Measurements from ENCODE around the gene PKD2L2. TPM values are rescaled to one million over a fixed set of nuclear protein-coding genes. Genes with fewer than 3 reads are reported as not detected.

Gene PKD2L2
- polyA plus RNA-seq, 1 donor (not counting 4 experiments of a cell fraction or from before 2014, with no cell fraction given), result not detected

- dilution Hi-C loops (cut with MboI; ENCODE audit: extremely low pct_ligation_motif_present, low sequenced_read_pairs), result no loop called here
- Histone ChIP-seq H3K79me2 (ENCODE audit: control insufficient read depth, insufficient read depth, low read length) (no peaks in the 10 kb centered on the region), H2AFZ (ENCODE audit: control insufficient read depth, low read length) (no peak overlapping the region), H3K27ac (ENCODE audit: control insufficient read depth, insufficient read depth, low read length) (no peak overlapping the region), H3K4me1 (ENCODE audit: control insufficient read depth, extremely low read depth, insufficient read depth, low read length) (peaks cover 7% of the 10 kb centered on the region), H3K4me3 (ENCODE audit: control insufficient read depth in 2 of 3, extremely low read depth in 1 of 3, insufficient read depth in 2 of 3, low read depth in 1 of 3, low read length in 3 of 3) (no peak overlapping the region), H4K20me1 (ENCODE audit: control insufficient read depth, extremely low read depth, insufficient read depth, low read length) (no peaks in the 10 kb centered on the region), H3K36me3 (ENCODE audit: control insufficient read depth in 2 of 2, extremely low read depth in 1 of 2, insufficient read depth in 2 of 2, low read length in 2 of 2) (no peaks in the 10 kb centered on the region), H3K9ac (ENCODE audit: control insufficient read depth, extremely low read depth, insufficient read depth, low read length) (no peak overlapping the region), H3K9me3 (ENCODE audit: control insufficient read depth, low read depth, low read length) (no peaks in the 10 kb centered on the region), H3K4me2 (ENCODE audit: control insufficient read depth, extremely low read depth, insufficient read depth, low read depth, low read length) (no peak overlapping the region), H3K9me1 (ENCODE audit: control insufficient read depth, extremely low read depth, insufficient read depth, low read length) (no peaks in the 10 kb centered on the region), H3K27me3 (ENCODE audit: control insufficient read depth, extremely low read depth, insufficient read depth, low read length) (no peaks in the 10 kb centered on the region)
- FAIRE-seq (no peak), DNase-seq (ENCODE audit: low read depth, low spot score) (no peak)
- no peak for TF ChIP-seq CTCF (optimal IDR thresholded peaks at IDR 0.05 in 1 of 3, IDR thresholded peaks at IDR 0.05 in 1 of 3, conservative IDR thresholded peaks at IDR 0.05 in 1 of 3; ENCODE audit: extremely low read depth in 1 of 3, insufficient read depth in 2 of 3, low read length in 3 of 3)
- TF ChIP-seq EZH2 (IDR thresholded peaks at IDR 0.05; ENCODE audit: low read length), result no peak
Observed at GRCh38 chr5:137921931-137922330, 32.7 kb downstream of the PKD2L2 start.

- Histone ChIP-seq H3K27me3 (ENCODE audit: control insufficient read depth, extremely low read depth, insufficient read depth, low read length) (no peaks in the 10 kb centered on the region), H3K9ac (ENCODE audit: control insufficient read depth, extremely low read depth, insufficient read depth, low read length) (no peak overlapping the region), H3K4me2 (ENCODE audit: control insufficient read depth, extremely low read depth, insufficient read depth, low read depth, low read length) (no peak overlapping the region), H3K9me1 (ENCODE audit: control insufficient read depth, extremely low read depth, insufficient read depth, low read length) (no peaks in the 10 kb centered on the region), H3K79me2 (ENCODE audit: control insufficient read depth, insufficient read depth, low read length) (no peaks in the 10 kb centered on the region), H4K20me1 (ENCODE audit: control insufficient read depth, extremely low read depth, insufficient read depth, low read length) (no peaks in the 10 kb centered on the region), H3K4me3 (ENCODE audit: control insufficient read depth in 2 of 3, extremely low read depth in 1 of 3, insufficient read depth in 2 of 3, low read depth in 1 of 3, low read length in 3 of 3) (no peak overlapping the region), H3K9me3 (ENCODE audit: control insufficient read depth, low read depth, low read length) (no peaks in the 10 kb centered on the region), H3K27ac (ENCODE audit: control insufficient read depth, insufficient read depth, low read length) (no peak overlapping the region), H3K4me1 (ENCODE audit: control insufficient read depth, extremely low read depth, insufficient read depth, low read length) (peaks cover 7% of the 10 kb centered on the region), H3K36me3 (ENCODE audit: control insufficient read depth in 2 of 2, extremely low read depth in 1 of 2, insufficient read depth in 2 of 2, low read length in 2 of 2) (peaks cover 0 to 3% of the 10 kb centered on the region in 2 experiments), H2AFZ (ENCODE audit: control insufficient read depth, low read length) (no peak overlapping the region)
- TF ChIP-seq CTCF (optimal IDR thresholded peaks at IDR 0.05 in 1 of 3, IDR thresholded peaks at IDR 0.05 in 1 of 3, conservative IDR thresholded peaks at IDR 0.05 in 1 of 3; ENCODE audit: extremely low read depth in 1 of 3, insufficient read depth in 2 of 3, low read length in 3 of 3), result no peak
- no peak for TF ChIP-seq EZH2 (IDR thresholded peaks at IDR 0.05; ENCODE audit: low read length)
- dilution Hi-C loops (cut with MboI; ENCODE audit: extremely low pct_ligation_motif_present, low sequenced_read_pairs), result no loop called here
- FAIRE-seq, result no peak
- DNase-seq (ENCODE audit: low read depth, low spot score), result no peak
Observed at GRCh38 chr5:137923856-137924255, 34.6 kb downstream of the PKD2L2 start.

All from keratinocyte (primary cell).